Astrocyte (in vitro differentiated cells and primary cell): ENCODE data around the gene HDX. TPM values are rescaled to one million over a fixed set of nuclear protein-coding genes. Genes with fewer than 3 reads are reported as not detected.

Experiments used
- DNase-seq: peaks from one replicate; pipeline ENCODE4 v3.0.0-alpha.2; 2010; ENCODE audit warnings: low read depth
- FAIRE-seq: peaks from 2 replicates; lab custom pipeline; 2011; peaks lifted over from hg19 to GRCh38; lab: Jason Lieb, UNC
- H2AFZ ChIP-seq: 2 replicates; pipeline ENCODE4 v1.6.0; 2012; ENCODE audit warnings: low read depth, low read length, inconsistent platforms
- H3K27ac ChIP-seq: 2 replicates; pipeline ENCODE4 v1.5.1; 2011; ENCODE audit warnings: low read depth, low read length, inconsistent platforms
- H3K27me3 ChIP-seq: 2 replicates; pipeline ENCODE4 v1.6.0; 2011; ENCODE audit warnings: low read length, inconsistent platforms; ENCODE audit not compliant: insufficient read depth
- H3K36me3 ChIP-seq: 2 replicates; pipeline ENCODE4 v1.5.1; 2011; ENCODE audit warnings: low read length, inconsistent platforms; ENCODE audit not compliant: insufficient read depth
- H3K4me1 ChIP-seq: 2 replicates; pipeline ENCODE4 v1.5.1; 2011; ENCODE audit warnings: low read length, inconsistent platforms; ENCODE audit not compliant: insufficient read depth
- H3K4me2 ChIP-seq: 2 replicates; pipeline ENCODE4 v1.6.0; 2012; ENCODE audit warnings: low read length, inconsistent platforms
- H3K4me3 ChIP-seq: 2 replicates; pipeline ENCODE4 v1.5.1; 2011; ENCODE audit warnings: low read depth, mild to moderate bottlenecking, low read length, inconsistent platforms; ENCODE audit not compliant: insufficient read depth
- H3K79me2 ChIP-seq: 2 replicates; pipeline ENCODE4 v1.6.0; 2012; ENCODE audit warnings: mild to moderate bottlenecking, low read length, inconsistent platforms; ENCODE audit not compliant: insufficient read depth
- H3K9ac ChIP-seq: 2 replicates; pipeline ENCODE4 v1.6.0; 2012; ENCODE audit warnings: mild to moderate bottlenecking, low read length, inconsistent platforms
- H3K9me3 ChIP-seq: 2 replicates; pipeline ENCODE4 v1.5.1; 2012; ENCODE audit warnings: low read depth, mild to moderate bottlenecking, low read length, inconsistent platforms; ENCODE audit not compliant: insufficient read depth
- H4K20me1 ChIP-seq: 2 replicates; pipeline ENCODE4 v1.6.0; 2012; ENCODE audit warnings: low read length, inconsistent platforms; ENCODE audit not compliant: insufficient read depth
- H3K27ac Mint-ChIP-seq: one replicate; pipeline ENCODE4 v1.8.0; 2021; ENCODE audit warnings: mild to moderate bottlenecking, mixed read lengths; ENCODE audit not compliant: unreplicated experiment
- H3K27me3 Mint-ChIP-seq: one replicate; pipeline ENCODE4 v1.8.0; 2021; ENCODE audit warnings: low read depth, mixed read lengths; ENCODE audit not compliant: unreplicated experiment
- H3K36me3 Mint-ChIP-seq: one replicate; pipeline ENCODE4 v1.8.0; 2021; ENCODE audit warnings: low read depth, mixed read lengths; ENCODE audit not compliant: unreplicated experiment
- H3K4me1 Mint-ChIP-seq: one replicate; pipeline ENCODE4 v1.8.0; 2021; ENCODE audit warnings: low read depth, mixed read lengths; ENCODE audit not compliant: unreplicated experiment
- H3K4me3 Mint-ChIP-seq: one replicate; pipeline ENCODE4 v1.8.0; 2021; ENCODE audit warnings: mild to moderate bottlenecking, moderate library complexity, mixed read lengths; ENCODE audit not compliant: unreplicated experiment
- H3K9me3 Mint-ChIP-seq: one replicate; pipeline ENCODE4 v1.8.0; 2021; ENCODE audit warnings: mild to moderate bottlenecking, mixed read lengths; ENCODE audit not compliant: unreplicated experiment
- CTCF ChIP-seq: IDR thresholded peaks from 2 replicates; pipeline ENCODE4 v1.5.1; 2011; ENCODE audit warnings: low read depth, mild to moderate bottlenecking, inconsistent platforms, low read length, moderate library complexity; ENCODE audit not compliant: insufficient read depth
- EZH2 ChIP-seq: IDR thresholded peaks from 2 replicates; pipeline ENCODE4 v1.6.1; 2012; ENCODE audit warnings: mild to moderate bottlenecking, low read length, inconsistent platforms; ENCODE audit not compliant: insufficient read depth
- total RNA-seq: library from RNA; stranded (reverse); gene quantifications from 2 replicates; pipeline ENCODE4 v1.2.1, GENCODE V29; 2021

Gene HDX
- total RNA-seq, 1 donor from 2014 or later: 9.9 TPM

DNA sequence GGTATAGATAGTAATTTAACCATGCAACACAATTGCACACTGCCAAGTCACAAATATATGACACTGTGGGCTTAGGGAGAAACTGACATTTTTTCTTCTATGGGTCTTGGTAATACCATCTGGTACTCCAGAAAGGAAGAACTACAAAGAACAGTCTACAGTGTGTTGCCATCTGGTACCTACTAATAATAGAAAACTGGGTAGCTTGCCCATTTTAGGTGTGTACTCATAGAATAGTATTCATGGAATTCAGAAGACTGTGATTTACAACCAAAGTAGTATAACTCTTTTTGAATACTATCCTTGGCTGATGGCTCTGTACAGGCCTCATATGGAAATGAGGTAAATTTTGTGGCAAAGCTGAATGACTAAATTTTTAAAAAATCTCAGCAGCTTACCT is 181.6 kb downstream of the HDX start:
- H3K27ac ChIP-seq: no peak overlapping the region
- no peaks in the 10 kb centered on the region for H3K79me2 ChIP-seq
- H2AFZ ChIP-seq: no peak overlapping the region
- H3K9ac ChIP-seq: no peak overlapping the region
- no peaks in the 10 kb centered on the region for H3K4me1 ChIP-seq
- Mint-ChIP-seq H3K27ac (no peak overlapping the region), H3K4me1 (no peaks in the 10 kb centered on the region), H3K27me3 (no peaks in the 10 kb centered on the region), H3K36me3 (no peaks in the 10 kb centered on the region), H3K9me3 (no peaks in the 10 kb centered on the region), H3K4me3 (no peak overlapping the region)
- no peaks in the 10 kb centered on the region for H3K27me3 ChIP-seq
- H3K4me2 ChIP-seq: no peak overlapping the region
- FAIRE-seq: peak; percentile 9
- DNase-seq: peak; percentile 47
- no peak overlapping the region for H3K4me3 ChIP-seq
- H4K20me1 ChIP-seq: no peaks in the 10 kb centered on the region
- no peaks in the 10 kb centered on the region for H3K9me3 ChIP-seq
- no peaks in the 10 kb centered on the region for H3K36me3 ChIP-seq
- TF ChIP-seq EZH2 (no peak), CTCF (no peak)

DNA sequence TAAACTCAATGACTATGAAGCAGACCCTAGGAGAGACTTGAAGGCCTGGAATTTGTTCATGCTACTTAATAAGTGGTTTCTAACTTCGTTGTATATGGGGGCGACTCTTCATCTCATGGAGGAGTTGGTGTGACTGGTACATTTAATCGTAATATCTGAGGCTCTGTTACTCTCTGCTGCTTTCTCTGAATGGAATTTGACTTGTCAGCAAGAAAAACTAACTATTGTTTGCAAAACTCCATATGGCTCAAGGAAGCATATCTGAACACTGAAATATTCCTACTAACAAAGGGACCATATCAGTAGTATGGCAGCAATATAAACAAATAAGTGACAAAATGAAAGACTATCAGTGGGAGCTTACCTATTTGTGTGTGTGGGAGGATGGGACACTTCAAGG is 182.2 kb downstream of the HDX start:
- no peaks in the 10 kb centered on the region for H3K36me3 Mint-ChIP-seq
- no peak overlapping the region for H3K27ac Mint-ChIP-seq
- no peaks in the 10 kb centered on the region for H3K79me2 ChIP-seq

More for the DNA sequence above, 182.2 kb downstream of the HDX start:
- Histone ChIP-seq H3K36me3 (no peaks in the 10 kb centered on the region), H3K27me3 (no peaks in the 10 kb centered on the region), H2AFZ (no peak overlapping the region), H3K4me2 (no peak overlapping the region), H3K9ac (no peak overlapping the region), H3K9me3 (no peaks in the 10 kb centered on the region), H4K20me1 (no peaks in the 10 kb centered on the region), H3K4me1 (no peaks in the 10 kb centered on the region), H3K4me3 (no peak overlapping the region), H3K27ac (no peak overlapping the region)
- no peak for DNase-seq
- Mint-ChIP-seq H3K4me3 (no peak overlapping the region), H3K4me1 (no peaks in the 10 kb centered on the region), H3K9me3 (no peaks in the 10 kb centered on the region), H3K27me3 (no peaks in the 10 kb centered on the region)
- peak; percentile 92 for FAIRE-seq
- TF ChIP-seq CTCF (no peak), EZH2 (no peak)
